ENCODE measurements around the gene RERE.

The RERE gene

GRCh38 chr1:8435569-8436071, 381.8 kb downstream of the RERE start:
- DNase-seq: no peak

- DNase-seq: no peak
Measured at GRCh38 chr1:8434101-8434500, 383.3 kb downstream of the RERE start.

- DNase-seq: no peak
Measured at GRCh38 chr1:8431784-8432183, 385.7 kb downstream of the RERE start.

- no peak for DNase-seq
Measured at GRCh38 chr1:8431019-8431418, 386.4 kb downstream of the RERE start.

GRCh38 chr1:8430476-8430875, 387.0 kb downstream of the RERE start:
- DNase-seq: no peak

- DNase-seq: no peak
Measured at GRCh38 chr1:8429549-8430110, 387.8 kb downstream of the RERE start.

- no peak for DNase-seq
Measured at GRCh38 chr1:8428441-8428840, 389.0 kb downstream of the RERE start.

DNA sequence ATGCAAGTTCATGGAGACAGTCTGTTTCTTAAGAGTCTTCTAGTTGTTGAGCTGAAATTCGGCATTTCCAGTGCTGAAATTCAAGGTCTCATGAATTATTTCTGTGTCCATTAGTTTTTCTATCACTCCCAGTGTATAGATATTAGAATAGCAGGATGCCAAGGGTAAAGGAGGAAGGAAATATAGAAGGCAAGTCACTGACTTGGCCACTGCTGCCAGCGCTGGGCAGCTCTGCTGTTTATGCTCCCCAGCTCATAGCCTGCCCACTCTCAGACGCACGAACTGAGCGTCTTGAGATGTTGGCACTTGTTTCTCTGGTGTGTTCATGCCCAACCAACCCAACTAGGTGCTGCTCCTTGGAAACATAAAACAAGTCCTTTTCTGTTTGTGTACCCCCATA, 389.5 kb downstream of the RERE start:
- DNase-seq: no peak

DNA sequence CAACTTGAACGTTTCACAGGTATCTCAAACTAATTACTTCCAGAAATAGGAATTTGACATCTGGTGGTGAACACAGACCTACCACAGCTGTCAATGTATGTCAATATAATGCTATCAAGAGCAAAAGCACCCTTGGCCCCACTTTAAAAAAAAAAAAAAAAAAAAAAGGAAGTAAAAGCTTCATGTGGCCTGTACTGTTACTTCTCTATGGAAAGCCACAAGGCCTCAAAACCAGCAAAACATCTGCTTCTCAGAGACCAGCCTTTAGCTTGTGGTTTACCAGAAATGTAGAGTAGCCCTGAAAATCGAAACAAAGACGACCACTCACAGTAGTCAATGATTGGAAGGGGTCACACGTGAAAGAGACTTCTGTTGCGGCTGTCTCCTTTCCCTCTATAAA, 389.9 kb downstream of the RERE start:
- no peak for DNase-seq

GRCh38 chr1:8426996-8427395, 390.4 kb downstream of the RERE start:
- no peak for DNase-seq

- no peak for DNase-seq
Measured at GRCh38 chr1:8425781-8426161, 391.7 kb downstream of the RERE start.

- no peak for DNase-seq
Measured at GRCh38 chr1:8425150-8425780, 392.2 kb downstream of the RERE start.

DNA sequence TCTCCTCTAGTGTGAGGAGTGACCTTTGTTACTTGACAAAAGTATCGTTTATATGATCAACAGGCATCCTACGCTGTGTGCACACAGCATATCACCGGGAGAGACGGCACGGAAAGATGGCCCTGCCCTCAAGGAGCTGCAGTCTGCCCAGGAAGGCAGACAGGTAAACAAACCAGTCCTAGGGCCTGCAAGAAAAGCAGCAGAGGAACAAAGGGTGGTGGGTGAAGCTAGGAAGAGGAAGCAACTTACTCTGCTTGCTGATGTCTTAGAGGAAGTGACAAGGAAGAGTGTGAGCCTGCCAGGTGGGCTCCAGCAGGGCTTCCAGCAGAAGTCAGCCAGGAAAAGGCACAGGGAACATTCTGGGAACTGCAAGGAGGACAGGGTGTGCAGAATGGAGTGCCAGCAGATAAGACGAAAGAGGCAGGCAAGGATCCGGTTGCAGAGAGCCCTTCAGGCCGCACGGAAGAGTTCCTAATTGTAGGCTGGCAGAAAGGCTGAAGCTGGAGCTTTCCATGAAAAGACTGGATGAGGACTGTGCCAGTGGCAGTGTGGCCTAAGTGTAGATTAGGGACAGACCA, 392.8 kb downstream of the RERE start:
- DNase-seq: peak; percentile 13

DNA sequence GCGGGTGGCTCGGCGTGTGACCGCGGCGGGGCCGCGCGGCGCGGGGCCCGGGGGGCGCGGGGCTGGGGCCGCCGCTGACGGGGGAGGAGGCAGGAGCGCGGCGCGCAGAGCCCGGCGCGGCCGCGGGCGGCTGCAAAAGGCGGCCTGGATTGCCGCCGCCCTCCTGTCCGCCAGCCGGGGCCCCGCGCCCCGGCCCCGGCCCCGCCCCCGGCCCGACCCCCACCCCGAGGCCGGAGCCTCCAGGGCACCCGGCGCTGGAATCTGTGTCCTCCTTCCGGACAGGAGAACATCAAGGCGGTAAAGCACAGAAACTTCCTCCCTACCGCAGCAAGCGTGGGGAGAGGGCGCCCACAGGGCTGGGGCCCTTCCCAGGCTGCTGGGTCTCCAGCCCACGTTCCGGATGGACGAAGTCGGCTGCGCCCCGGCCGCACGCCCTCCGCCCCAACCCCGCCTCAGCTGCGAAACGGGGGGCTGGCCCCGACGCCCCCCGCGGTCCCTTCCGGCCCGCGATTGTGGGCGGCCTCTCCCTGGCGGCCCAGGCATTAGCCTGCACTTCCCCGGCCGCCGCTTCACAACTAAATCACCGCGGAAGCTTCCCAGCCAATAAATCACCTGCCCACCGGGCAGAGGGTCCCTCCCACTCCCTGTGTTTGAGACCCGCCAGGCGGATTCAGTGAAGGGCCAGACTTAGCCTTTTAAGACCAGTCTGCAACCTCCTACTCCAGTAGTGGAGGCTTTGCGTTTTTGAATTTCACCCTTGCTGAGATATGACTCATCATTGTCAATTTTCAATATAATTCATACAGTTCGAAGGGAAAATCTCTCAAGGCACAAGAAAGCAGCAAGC, 393.5 kb downstream of the RERE start:
- peak; percentile 67 for DNase-seq

DNA sequence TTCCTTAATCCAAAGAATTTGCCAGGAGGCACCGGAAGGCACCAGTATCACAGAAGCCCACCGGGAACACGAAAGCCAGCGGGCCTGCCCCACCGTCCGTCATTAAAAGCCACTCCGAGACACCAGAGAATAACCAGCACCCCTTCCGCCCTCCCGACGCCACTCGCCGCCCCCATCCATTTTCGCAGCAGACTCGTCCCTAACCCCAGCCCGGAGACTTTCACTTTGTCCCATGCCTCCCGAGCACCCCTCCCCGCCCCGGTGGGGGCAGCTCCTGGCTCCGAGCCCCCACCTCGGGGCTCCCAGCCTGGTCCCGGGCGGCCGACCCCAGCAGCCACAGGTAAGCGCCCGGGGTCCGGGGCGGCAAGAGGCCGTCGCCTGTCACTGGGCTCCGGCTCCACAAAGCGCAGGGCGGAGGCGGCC, 394.2 kb downstream of the RERE start:
- DNase-seq: peak; percentile 35

- peak; percentile 26 for DNase-seq
Measured at GRCh38 chr1:8422510-8423268, 394.8 kb downstream of the RERE start.

DNA sequence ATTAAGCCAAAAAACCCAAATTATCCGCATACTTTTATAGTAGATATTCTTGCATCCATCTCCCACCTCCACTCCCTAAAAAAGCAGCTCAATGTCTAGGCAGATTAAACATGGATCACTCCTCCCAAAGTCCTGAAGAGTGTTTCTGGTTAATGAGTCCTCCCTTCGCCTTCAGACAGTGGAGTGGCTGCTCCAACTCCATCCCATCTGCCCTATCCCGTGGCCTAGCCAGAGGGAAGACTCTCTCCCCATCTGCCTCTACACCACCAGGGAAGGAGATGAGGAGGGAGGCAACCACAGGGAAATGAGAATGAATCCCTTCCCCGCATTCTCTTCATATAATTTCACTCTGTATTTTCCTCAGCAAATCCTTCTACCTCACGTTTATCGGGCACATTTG, 395.7 kb downstream of the RERE start:
- DNase-seq: peak; percentile 53

- no peak for DNase-seq
Measured at GRCh38 chr1:8420318-8420717, 397.1 kb downstream of the RERE start.

- DNase-seq: no peak
Measured at GRCh38 chr1:8419861-8420260, 397.6 kb downstream of the RERE start.

GRCh38 chr1:8419172-8419571, 398.3 kb downstream of the RERE start:
- DNase-seq: no peak

- DNase-seq: no peak
Measured at GRCh38 chr1:8418301-8418700, 399.1 kb downstream of the RERE start.

DNA sequence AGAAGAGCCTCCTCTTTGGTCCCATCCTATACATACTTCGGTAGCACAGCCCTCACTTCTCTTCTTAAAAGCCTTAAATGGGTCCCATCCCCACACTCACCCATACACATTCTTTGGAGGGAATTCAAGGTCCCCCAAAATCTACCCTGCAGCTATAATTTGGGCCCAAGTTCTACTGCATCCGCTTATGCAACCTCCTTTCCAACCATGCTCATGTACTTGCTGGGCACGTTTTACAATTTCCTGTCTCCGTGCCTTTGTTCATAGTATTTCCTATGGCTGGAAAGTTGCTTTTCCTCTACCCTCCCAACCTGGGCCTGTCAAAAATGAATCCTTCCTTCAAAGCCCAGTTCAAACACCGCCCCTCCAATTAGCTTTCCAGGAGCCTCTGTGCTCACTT, 399.8 kb downstream of the RERE start:
- DNase-seq: no peak

GRCh38 chr1:8416881-8417280, 400.6 kb downstream of the RERE start:
- no peak for DNase-seq
